Keratinocyte (primary cell): ENCODE results near the gene PALM2AKAP2.

Experiments used
- EZH2 ChIP-seq: IDR thresholded peaks from one replicate; pipeline ENCODE4 v1.6.1; 2012; ENCODE audit warnings: inconsistent platforms, mild to moderate bottlenecking, low read length, moderate library complexity
- TF ChIP-seq, protein P1 (sequence below), 3 experiments: IDR thresholded peaks in 1 of 3; conservative IDR thresholded peaks in 1 of 3; optimal IDR thresholded peaks in 1 of 3; 2 replicates in 2 of 3; 3 replicates in 1 of 3; pipeline versions ENCODE3 to v1.5.1; 2011; ENCODE audit warnings: low read length in 3 of 3, mild to moderate bottlenecking in 3 of 3, moderate library complexity in 2 of 3, control low read depth in 1 of 3, inconsistent platforms in 1 of 3; ENCODE audit not compliant: insufficient read depth in 2 of 3; ENCODE audit errors: extremely low read depth in 1 of 3

DNA sequence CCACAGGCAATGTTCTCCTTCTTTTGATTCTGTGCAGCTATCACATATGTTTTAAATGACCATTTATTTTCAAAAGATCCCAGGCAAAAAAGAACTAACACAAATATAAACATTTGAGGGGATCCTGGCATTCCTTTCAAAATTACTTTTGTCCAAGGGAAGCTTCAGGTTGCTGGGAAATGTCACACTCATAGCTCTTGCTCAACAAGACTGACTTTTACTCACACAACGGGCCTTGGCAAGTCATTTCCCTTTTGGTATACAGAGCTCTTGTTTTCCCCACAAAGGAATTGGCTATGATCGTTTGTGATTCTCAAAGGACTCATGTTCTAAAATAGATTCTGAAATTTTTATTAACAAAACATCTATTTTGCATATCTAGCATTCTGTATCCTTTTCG, 4.5 kb upstream of the PALM2AKAP2 start:
- TF ChIP-seq, protein P1, sequence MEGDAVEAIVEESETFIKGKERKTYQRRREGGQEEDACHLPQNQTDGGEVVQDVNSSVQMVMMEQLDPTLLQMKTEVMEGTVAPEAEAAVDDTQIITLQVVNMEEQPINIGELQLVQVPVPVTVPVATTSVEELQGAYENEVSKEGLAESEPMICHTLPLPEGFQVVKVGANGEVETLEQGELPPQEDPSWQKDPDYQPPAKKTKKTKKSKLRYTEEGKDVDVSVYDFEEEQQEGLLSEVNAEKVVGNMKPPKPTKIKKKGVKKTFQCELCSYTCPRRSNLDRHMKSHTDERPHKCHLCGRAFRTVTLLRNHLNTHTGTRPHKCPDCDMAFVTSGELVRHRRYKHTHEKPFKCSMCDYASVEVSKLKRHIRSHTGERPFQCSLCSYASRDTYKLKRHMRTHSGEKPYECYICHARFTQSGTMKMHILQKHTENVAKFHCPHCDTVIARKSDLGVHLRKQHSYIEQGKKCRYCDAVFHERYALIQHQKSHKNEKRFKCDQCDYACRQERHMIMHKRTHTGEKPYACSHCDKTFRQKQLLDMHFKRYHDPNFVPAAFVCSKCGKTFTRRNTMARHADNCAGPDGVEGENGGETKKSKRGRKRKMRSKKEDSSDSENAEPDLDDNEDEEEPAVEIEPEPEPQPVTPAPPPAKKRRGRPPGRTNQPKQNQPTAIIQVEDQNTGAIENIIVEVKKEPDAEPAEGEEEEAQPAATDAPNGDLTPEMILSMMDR (optimal IDR thresholded peaks at IDR 0.05 in 1 of 3, IDR thresholded peaks at IDR 0.05 in 1 of 3, conservative IDR thresholded peaks at IDR 0.05 in 1 of 3; ENCODE audit: extremely low read depth in 1 of 3, insufficient read depth in 2 of 3, low read length in 3 of 3) = no peak
- no peak for TF ChIP-seq EZH2
